Prostate gland (tissue), 2 donors: Measurements from ENCODE around the gene MBD6.

ENCODE experiments used
- CTCF ChIP-seq, 4 experiments: fragments of 200-600 bp in 2 of 4; fragments of 450-650 bp in 2 of 4; sonication (generic) in 2 of 4; IDR thresholded peaks; 1 replicate in 3 of 4; 2 replicates in 1 of 4; pipeline ENCODE4 v1.5.1; 2016 to 2019; ENCODE audit warnings: antibody characterized with exemption in 4 of 4, mild to moderate bottlenecking in 2 of 4, moderate library complexity in 2 of 4
- POLR2AphosphoS5 ChIP-seq: sonication (generic); formaldehyde crosslinking; IDR thresholded peaks from one replicate; pipeline ENCODE4 v1.6.1; 2017; ENCODE audit warnings: antibody characterized with exemption

GRCh38 chr12:57473886-57474285, 48.7 kb upstream of the MBD6 start:
- TF ChIP-seq CTCF (IDR thresholded peaks at IDR 0.05), result no peak
- TF ChIP-seq POLR2AphosphoS5, result no peak
